Activated CD4-positive, alpha-beta T cell treated with anti-CD3 and anti-CD28 coated beads, Interleukin-10, Interleukin-2, amounts not matched to agents 100 ng/mL and 50 ng/mL, durations not matched to agents 16 hours and 8 hours (primary cell): ENCODE results near the gene ADAMTS4.

ENCODE experiments used
- DNase-seq: peaks from one replicate; pipeline ENCODE4 v3.0.0-alpha.2; 2020

Gene ADAMTS4

DNA sequence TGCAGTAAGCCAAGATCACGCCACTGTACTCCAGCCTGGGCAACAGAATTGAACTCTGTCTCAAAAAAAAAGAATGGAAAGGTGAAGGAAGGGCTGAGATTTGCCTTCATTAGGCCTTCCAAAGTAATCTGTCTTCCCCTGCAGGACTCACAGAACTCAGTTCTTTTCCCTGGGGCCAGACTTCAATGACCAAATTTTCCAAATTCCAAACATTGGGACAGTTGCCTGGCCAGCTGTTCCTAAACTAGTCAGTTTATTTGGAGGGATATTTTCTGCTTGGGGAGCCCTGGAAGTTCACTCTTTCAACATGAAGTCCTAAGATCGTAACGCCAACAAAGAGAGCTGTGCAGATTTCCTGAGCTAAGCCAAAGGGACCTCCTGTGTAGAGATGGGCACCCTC, 61.0 kb downstream of the ADAMTS4 start:
- DNase-seq: no peak
